Astrocyte of the spinal cord (primary cell): Measurements from ENCODE around the gene AK4.

ENCODE experiments used
- DNase-seq: peaks from one replicate; pipeline ENCODE4 v3.0.0; 2011; ENCODE audit warnings: low read depth, low spot score
- H3K4me3 ChIP-seq: 2 replicates; pipeline ENCODE4 v1.5.1; 2011; ENCODE audit warnings: low read depth, mild to moderate bottlenecking, low read length, moderate library complexity
- in situ Hi-C: cut with HindIII; loops from 2 replicates; pipeline ENCODE4 v1.10.0; 2017; ENCODE audit warnings: low sequenced_read_pairs
- TF ChIP-seq, protein P1 (sequence below): IDR thresholded peaks from 2 replicates; pipeline ENCODE4 v1.5.1; 2012; ENCODE audit warnings: low read depth, mild to moderate bottlenecking, low read length, inconsistent platforms

Gene AK4

DNA sequence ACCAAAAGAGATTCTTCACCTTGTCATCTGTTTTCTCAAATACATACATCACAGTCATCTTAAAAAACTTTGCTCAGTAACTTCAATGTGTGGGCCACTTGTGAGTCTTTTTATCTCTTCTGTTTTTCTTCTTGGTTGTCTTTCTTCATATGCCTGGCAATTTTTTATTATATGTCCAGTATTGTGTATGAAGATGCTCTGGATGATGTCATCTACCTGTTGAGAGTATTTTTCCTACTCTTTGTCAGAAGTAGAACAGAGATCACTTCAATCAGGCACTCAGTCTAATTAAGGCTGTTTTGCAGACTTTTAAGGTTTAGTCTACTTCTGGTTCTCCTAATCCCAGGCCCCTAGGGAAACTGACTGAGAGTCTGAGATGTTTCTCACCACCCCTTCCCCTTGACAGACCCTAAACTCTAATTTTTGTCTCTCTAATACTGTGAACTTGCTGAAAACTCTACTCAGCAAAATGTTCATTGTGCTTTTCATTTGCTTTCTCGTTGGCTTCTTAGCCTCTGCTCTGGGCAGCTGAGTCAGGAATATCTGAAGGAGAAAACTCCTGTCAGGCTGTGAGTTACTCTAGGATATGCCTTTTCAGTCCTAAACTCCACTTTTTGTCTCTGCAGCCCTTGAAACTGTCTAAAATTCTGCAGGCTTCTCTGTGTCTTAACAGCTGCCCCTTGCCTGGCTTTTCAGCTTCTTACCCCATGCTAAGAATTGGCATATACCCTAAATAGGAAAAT is 128.4 kb downstream of the AK4 start:
- TF ChIP-seq, protein P1, sequence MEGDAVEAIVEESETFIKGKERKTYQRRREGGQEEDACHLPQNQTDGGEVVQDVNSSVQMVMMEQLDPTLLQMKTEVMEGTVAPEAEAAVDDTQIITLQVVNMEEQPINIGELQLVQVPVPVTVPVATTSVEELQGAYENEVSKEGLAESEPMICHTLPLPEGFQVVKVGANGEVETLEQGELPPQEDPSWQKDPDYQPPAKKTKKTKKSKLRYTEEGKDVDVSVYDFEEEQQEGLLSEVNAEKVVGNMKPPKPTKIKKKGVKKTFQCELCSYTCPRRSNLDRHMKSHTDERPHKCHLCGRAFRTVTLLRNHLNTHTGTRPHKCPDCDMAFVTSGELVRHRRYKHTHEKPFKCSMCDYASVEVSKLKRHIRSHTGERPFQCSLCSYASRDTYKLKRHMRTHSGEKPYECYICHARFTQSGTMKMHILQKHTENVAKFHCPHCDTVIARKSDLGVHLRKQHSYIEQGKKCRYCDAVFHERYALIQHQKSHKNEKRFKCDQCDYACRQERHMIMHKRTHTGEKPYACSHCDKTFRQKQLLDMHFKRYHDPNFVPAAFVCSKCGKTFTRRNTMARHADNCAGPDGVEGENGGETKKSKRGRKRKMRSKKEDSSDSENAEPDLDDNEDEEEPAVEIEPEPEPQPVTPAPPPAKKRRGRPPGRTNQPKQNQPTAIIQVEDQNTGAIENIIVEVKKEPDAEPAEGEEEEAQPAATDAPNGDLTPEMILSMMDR = no peak
- DNase-seq = no peak
- no peak overlapping the region for H3K4me3 ChIP-seq
- in situ Hi-C loops = no loop called here

DNA sequence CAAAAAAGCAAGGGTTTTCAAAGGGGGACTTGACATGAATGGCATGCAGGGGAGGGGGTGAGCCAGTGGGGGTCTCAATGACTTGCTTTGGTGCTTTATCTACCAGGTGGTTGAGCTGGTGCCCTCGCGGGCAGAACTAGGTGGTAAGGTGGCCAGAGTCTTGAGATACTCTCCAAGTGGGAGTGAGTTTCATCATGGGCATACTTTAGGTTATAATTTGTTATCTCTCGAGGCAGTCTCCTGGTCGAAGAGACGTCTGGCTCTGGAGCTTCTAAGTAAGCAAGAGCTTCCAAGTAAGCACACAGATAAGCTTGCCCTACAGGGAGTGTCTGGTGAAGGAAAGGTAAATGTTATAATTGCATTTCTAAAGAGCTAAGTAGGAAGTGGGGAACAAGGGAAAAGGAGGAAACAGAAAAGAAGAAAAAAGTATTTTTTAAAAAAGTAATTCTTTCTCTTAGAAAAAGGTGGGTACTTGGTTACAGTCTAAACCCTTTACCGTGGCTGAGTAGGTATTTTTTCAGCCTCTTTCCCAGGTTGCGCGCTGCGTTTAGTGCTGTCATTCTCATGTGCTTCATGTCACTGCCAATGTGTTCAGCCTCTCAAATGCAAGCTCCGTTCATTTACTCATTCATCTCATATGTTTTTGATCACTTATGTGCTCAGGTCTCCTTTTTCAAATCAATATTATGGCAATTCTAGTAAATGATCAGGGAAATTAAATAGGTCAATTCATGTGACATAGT is 129.8 kb downstream of the AK4 start:
- TF ChIP-seq, protein P1 = no peak
- H3K4me3 ChIP-seq = no peak overlapping the region
- in situ Hi-C loops = no loop called here
- no peak for DNase-seq

DNA sequence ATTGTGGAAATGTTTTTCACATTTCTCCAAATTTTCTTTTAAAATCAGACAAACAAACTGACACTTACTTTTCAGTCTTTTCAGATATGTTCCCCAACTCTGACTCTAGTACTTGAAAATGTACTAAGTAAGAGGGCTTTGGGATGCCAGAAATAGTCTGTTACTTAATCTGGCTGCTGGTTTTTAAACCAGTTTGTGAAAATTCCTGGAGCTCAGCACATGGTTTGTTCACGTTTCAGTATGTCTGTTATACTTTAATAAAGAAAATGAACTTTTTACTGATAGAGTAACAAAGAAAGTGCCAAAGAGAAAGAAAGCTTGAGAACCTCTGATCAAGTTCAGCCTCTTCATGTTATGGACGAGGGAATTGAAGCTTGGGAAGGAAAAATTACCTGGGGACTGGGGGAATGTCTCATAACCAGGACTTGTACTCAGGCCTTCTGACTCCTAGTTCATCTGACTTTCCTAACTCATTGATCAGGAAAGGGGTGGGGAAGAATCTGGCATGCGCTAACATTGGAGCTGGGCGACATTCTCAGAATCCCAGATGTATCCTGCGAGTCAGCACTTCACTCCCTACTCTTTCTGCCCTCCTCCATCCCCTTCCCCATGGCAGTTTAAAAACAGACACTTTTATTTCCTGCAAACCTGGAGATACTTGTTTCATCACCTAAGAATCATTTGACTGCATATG is 130.5 kb downstream of the AK4 start:
- H3K4me3 ChIP-seq = no peak overlapping the region
- no peak for DNase-seq
- in situ Hi-C loops = no loop called here
- TF ChIP-seq, protein P1 = no peak

DNA sequence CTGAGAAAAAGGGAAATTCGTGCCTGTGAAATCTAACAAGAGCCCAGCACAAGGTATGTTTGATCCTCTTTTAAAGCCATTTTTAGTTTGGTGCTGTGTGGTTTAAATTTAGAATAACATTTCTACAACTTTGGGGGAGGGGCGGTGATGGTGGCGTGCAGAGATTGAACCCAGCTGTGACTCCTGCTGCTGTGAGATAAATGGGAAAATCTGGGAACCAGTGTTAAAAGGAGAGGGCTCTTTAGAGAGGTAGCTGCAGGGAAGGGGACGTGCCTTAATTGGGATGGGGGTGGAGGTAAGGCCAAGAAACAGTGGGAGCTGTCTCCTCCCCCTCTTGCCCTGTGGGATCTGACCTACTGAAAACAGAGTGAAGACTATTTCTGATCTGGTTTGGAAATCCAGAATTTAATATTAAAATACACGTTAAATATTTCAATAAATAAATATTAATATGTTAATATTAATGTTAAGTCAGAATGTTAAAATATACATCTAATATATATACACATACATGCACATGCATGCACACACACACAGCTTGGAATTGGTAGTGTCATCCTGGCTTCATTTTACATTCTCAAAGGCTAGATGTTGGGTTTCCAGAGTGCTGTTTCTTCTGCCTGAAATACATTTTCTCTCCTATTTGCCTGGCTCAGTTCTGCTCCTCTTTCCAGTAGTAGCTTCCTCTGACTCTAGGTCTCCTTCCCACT is 131.2 kb downstream of the AK4 start:
- H3K4me3 ChIP-seq = no peak overlapping the region
- TF ChIP-seq, protein P1 = no peak
- in situ Hi-C loops = no loop called here
- no peak for DNase-seq
